Stimulated activated CD8-positive, alpha-beta memory T cell treated with anti-CD3 and anti-CD28 coated beads, Interleukin-4, amount 100 ng/mL, for 1 hour (primary cell): Measurements from ENCODE around the gene TLN1.

Experiments
- DNase-seq, 2 donors: peaks; one replicate each; pipeline ENCODE4 v3.0.0-alpha.2; 2020; ENCODE audit warnings: low read depth in 2 of 2, low spot score in 1 of 2

TLN1 gene

DNA sequence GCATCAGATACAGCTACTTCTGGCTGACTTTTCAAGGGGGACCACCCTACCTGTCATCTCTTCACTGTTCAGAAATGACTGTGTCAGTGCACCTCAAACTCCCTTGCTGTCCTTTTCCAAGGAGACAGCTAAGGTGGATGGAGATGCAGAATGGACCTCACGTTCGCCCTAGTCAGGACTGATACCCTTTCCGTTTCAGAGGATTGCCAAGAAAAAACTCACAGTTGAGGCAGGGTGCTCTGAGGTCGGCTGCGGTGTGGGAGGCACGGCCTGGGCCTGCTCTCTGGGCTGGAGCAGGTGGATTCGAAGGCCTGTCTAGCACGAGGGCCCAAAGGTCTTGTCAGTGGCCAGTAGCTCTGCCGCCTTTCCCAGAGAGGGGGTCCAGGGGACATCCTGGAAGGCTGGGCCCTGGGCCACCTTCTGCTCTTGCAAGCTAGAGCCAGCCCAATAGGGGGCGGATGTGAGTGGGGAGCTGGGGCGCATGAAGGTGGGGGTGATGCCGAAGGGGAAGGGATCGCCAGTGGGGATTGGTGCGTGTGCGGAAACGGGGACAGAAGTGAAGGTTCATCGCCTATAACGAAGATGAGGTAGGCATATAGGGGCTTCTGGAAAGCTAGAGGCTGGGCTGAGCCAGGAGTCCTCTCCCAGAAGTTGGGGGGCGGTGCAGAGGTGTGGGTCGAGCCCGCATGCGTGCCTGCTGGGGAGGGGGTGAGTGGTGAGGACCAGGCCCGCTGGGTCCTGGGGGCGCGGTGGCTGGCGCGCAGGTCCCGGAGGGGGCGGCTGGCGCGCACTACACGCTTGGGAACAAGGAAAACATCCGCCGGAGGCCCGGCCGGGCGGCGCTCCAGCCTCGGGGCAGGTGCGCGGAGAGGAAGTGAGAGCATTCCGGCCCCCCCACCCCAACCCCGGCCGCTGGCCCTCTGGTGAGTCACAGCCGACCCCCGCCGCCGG lies 24.6 kb upstream of the TLN1 start:
- peak; percentile 58 to 60 for DNase-seq

DNA sequence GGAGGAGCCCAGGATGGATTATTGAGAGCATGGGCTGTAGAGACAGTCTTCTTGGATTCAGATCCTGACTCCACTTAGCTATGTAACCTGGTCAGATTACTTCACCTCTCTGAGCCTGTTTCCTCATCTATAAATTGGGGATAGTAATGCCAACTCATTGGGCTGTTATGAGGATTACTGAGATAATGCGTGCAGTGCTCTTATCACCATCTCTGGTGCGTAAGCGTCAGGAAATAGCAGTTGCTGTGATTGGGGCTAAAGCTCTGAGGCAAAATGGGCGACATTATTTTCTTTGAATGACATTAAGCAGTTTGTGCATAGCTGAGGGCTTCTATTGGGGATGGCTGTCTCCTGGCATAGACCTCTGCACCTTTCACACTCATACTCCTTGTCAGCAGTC lies 23.1 kb upstream of the TLN1 start:
- no peak for DNase-seq

- DNase-seq = no peak
Measured at GRCh38 chr9:35754264-35754663, 22.3 kb upstream of the TLN1 start, which contains the start of gene MSMP. TSS of gene MSMP (minus strand) at chr9:35754276. CDS start at chr9:35754129, 147 bp downstream.

GRCh38 chr9:35753466-35753865 lies 21.5 kb upstream of the TLN1 start:
- DNase-seq = no peak

GRCh38 chr9:35750256-35750531 lies 18.2 kb upstream of the TLN1 start:
- DNase-seq = no peak

GRCh38 chr9:35749515-35750255 lies 17.7 kb upstream of the TLN1 start:
- no peak for DNase-seq

- no peak for DNase-seq
Measured at GRCh38 chr9:35748858-35749514, 17.0 kb upstream of the TLN1 start, which contains the start of the genes GBA2 and RGP1. TSS of gene GBA2 (minus strand) at chr9:35749228. CDS start at chr9:35748704, 524 bp downstream. TSS of gene RGP1 (plus strand) at chr9:35749287. CDS start at chr9:35749756, 469 bp downstream.

DNA sequence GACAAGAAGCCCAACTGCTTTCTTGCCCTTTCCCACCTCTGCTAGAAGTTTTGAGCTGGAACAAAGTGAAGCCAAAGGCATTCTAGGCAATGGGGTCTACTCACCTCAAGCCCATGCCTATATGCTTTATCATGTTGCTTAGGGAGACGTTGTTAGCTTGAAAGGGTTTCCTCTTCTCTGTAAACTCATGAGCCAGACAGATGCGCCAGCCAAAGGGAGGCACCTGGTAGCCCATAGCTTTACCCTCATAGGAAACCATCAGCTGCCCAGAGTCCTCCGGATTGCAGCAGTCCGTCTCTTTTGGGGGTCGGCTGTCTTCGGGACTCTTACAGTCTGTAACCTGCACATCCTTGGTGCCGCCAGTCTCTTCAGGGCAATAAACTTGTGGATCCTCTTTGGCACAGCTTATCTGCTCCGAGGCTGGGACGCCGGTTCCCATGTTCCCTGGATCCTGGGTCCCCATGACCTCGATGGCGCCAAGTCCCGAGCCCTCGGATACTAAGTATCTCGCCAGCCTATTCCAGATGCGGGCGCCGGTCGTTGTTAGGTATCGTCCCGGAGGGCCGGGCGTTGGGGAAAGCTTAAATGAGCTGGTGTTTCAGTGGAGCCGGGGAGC lies 16.4 kb upstream of the TLN1 start:
- no peak for DNase-seq

- no peak for DNase-seq
Measured at GRCh38 chr9:35746583-35746982, 14.6 kb upstream of the TLN1 start.

DNA sequence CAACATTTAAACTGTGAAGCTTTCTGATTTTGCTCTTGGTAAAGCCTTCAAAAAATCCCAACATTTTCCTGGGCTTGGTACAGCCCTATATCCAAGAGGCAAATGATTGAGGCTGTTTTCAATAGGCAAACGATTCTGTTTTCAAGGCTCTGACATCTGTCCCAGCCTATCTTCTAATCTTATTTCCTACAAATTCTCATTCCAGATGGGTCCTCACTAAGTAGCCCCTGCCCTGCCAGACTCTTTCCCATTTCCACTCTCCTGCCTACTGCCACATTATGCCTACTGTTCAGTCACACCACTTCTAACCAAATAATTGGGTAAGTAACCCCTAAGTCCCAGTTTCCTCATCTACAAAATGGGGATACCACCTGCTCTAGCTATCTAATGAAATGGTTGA lies 13.6 kb upstream of the TLN1 start:
- no peak for DNase-seq

GRCh38 chr9:35743880-35744518 lies 12.0 kb upstream of the TLN1 start:
- DNase-seq = no peak

DNA sequence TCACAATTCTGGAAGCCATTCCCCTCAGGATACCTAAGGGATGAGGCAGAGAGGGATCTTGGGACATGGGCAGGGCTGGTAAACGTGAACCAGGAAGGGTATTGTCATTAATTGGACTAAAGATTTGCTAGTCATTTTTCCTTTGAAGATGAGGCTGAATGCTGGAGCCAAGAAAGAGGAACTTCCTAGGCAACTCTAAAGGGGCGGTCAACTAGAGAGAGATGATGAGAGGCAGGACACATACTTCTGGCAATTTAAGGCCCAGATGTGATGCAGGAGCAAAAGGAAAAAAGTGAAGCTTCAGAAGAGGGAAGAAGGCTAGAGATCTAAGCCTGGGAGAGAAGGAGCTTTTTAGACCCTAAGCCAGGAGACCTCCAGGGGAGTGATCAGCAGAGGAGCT lies 11.5 kb upstream of the TLN1 start:
- no peak for DNase-seq

- DNase-seq = no peak
Measured at GRCh38 chr9:35741740-35742139, 9.7 kb upstream of the TLN1 start.

DNA sequence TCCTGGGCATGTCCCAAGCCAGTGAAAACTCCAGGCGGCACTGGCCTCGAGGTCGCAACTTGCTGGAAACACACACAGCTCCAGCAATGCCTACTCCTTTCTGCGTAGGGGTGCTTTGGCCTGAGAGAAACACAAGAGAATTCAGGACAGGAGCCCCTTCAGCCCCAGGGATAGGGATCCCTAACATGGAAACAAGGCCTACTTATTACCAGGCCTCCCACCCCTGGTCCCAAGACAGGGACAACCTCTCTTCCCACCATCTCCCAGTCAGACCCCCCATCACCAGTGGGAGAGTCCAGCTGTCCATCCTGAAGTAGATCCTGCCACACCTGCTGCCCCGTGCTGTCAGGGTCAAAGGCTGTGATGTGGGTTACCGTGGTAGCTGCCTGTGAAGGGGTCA lies 8.2 kb upstream of the TLN1 start:
- no peak for DNase-seq

GRCh38 chr9:35738924-35739323 lies 6.9 kb upstream of the TLN1 start:
- DNase-seq = no peak

GRCh38 chr9:35738186-35738585 lies 6.2 kb upstream of the TLN1 start:
- no peak for DNase-seq

DNA sequence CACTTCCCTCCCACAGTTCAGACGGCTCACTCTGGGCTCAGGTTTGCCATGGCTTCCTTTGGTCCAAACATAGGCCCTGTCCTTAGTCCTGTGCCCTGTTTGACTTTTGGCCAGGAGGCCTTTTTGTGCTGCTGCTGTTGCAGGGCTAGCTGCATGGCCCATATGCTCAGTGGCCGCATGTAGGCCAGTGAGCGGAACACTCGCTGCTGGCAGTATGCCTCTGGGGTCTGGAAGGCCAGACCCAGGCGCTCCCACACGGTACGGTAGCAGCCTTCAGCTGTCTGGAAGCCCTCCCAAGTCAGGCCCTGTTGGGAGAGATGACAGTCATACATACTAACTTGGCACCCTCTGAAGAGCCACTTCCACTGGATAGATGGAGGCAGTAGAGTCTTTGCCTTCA lies 5.1 kb upstream of the TLN1 start:
- no peak for DNase-seq

DNA sequence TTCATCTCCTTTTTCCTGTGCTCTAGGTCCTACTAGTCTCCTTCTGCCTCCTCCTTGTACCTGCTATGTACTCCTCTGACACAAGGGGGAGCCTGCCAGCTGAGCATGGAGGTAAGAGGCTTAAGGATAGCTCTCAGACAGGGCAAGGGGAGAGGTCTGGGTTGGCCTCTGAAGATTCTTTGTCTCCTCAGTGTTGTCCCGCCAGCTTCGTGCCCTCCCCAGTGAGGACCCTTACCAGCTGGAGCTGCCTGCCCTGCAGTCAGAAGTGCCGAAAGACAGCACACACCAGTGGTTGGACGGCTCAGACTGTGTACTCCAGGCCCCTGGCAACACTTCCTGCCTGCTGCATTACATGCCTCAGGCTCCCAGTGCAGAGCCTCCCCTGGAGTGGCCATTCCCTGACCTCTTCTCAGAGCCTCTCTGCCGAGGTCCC lies 4.2 kb upstream of the TLN1 start:
- no peak for DNase-seq

DNA sequence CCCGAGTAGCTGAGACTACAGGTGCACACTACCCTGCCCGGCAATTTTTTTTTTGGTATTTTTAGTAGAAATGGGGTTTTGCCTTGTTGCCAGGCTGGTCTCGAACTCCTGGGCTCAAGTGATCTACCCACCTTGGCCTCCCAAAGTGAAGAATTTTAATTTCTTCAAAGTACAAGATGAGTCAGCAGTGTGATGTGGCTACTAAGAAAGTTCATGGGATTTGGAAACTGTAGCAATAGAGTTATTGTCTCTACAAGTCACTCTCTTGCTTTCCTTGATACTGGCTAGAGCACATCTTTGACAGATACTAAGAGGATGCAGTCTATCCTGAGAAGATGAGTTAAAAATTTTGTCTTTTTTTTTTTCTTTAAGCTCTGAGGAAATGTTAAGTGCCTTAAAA lies 2.1 kb upstream of the TLN1 start:
- DNase-seq = no peak

DNA sequence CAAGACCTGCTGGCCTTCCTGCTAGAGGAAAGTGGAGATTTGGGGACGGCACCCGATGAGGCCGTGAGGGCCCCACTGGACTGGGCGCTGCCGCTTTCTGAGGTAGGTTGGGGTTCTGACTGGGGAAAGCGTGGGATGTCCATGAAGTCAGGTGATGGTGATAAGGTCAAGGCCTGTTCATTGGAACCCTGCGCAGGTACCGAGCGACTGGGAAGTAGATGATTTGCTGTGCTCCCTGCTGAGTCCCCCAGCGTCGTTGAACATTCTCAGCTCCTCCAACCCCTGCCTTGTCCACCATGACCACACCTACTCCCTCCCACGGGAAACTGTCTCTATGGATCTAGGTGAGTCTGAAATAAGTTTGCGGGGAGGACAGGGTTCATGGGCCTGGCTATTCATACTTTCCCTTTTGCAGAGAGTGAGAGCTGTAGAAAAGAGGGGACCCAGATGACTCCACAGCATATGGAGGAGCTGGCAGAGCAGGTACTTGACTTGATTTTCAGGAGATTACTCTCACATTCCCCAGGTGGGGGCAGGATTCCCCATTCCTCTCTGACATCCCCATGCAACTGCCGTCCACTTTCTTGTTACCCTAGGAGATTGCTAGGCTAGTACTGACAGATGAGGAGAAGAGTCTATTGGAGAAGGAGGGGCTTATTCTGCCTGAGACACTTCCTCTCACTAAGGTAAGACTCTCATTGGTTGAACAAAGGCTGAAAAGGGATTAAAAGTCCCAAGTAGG lies 976 bp upstream of the TLN1 start:
- DNase-seq = no peak
